DND-41 (cell line): ENCODE results near the gene LPAR3.

ENCODE experiments used
- ATAC-seq: fragments of 200-7000 bp; cut with Tn5 transposase; 3 replicates; pipeline ENCODE4 v1.9.1; 2021; ENCODE audit warnings: low read depth; ENCODE audit not compliant: insufficient read depth
- DNase-seq: peaks from one replicate; pipeline ENCODE4 v3.0.0-alpha.2; 2020
- H2AFZ ChIP-seq: 2 replicates; pipeline ENCODE4 v1.6.0; 2012; ENCODE audit warnings: low read depth, low read length
- H3K27ac ChIP-seq: 2 replicates; pipeline ENCODE4 v1.5.1; 2012; ENCODE audit warnings: low read length, inconsistent platforms
- H3K27me3 ChIP-seq: fragments of 200-600 bp; sonication (generic); 2 replicates; pipeline ENCODE4 v1.6.0; 2012; ENCODE audit warnings: low read length, mild to moderate bottlenecking, inconsistent platforms; ENCODE audit not compliant: insufficient read depth, poor library complexity
- H3K36me3 ChIP-seq: 2 replicates; pipeline ENCODE4 v1.5.1; 2012; ENCODE audit warnings: low read length, inconsistent platforms; ENCODE audit not compliant: insufficient read depth
- H3K4me1 ChIP-seq: 2 replicates; pipeline ENCODE4 v1.5.1; 2012; ENCODE audit warnings: mild to moderate bottlenecking, low read length; ENCODE audit not compliant: insufficient read depth
- H3K4me2 ChIP-seq: 2 replicates; pipeline ENCODE4 v1.6.0; 2012; ENCODE audit warnings: mild to moderate bottlenecking, moderate library complexity, low read length, inconsistent platforms; ENCODE audit not compliant: insufficient read depth
- H3K4me3 ChIP-seq, 2 experiments: fragments of 200-600 bp in 1 of 2; shearing (Covaris generic) in 1 of 2; 2 replicates each; pipeline ENCODE4 v1.5.1; 2012 to 2016; ENCODE audit warnings: inconsistent platforms in 2 of 2, low read length in 2 of 2, mild to moderate bottlenecking in 2 of 2, low read depth in 1 of 2, moderate library complexity in 1 of 2
- H3K79me2 ChIP-seq: 2 replicates; pipeline ENCODE4 v1.6.0; 2012; ENCODE audit warnings: low read length, inconsistent platforms; ENCODE audit not compliant: insufficient read depth
- H3K9ac ChIP-seq: 2 replicates; pipeline ENCODE4 v1.6.0; 2012; ENCODE audit warnings: low read depth, mild to moderate bottlenecking, inconsistent platforms, low read length, moderate library complexity
- H3K9me3 ChIP-seq: 2 replicates; pipeline ENCODE4 v1.5.1; 2012; ENCODE audit warnings: low read length, moderate library complexity, mild to moderate bottlenecking, inconsistent platforms; ENCODE audit not compliant: insufficient read depth, severe bottlenecking
- H4K20me1 ChIP-seq: 2 replicates; pipeline ENCODE4 v1.6.0; 2012; ENCODE audit warnings: low read length; ENCODE audit not compliant: insufficient read depth
- CTCF ChIP-seq: IDR thresholded peaks from 2 replicates; pipeline ENCODE4 v1.5.1; 2012; ENCODE audit warnings: borderline replicate concordance, low read length, moderate library complexity, mild to moderate bottlenecking; ENCODE audit not compliant: poor library complexity, severe bottlenecking; ENCODE audit errors: extremely low read depth
- EZH2 ChIP-seq: IDR thresholded peaks from 3 replicates; pipeline ENCODE4 v1.6.1; 2012; ENCODE audit warnings: borderline replicate concordance, low read depth, mild to moderate bottlenecking, moderate library complexity, low read length, inconsistent platforms; ENCODE audit not compliant: severe bottlenecking

Gene LPAR3

GRCh38 chr1:84847253-84848250, 45.5 kb downstream of the LPAR3 start:
- Histone ChIP-seq H3K4me2 (no peak overlapping the region), H2AFZ (no peak overlapping the region), H3K79me2 (no peaks in the 10 kb centered on the region), H3K4me1 (no peaks in the 10 kb centered on the region), H3K27me3 (peaks cover 6% of the 10 kb centered on the region), H3K9me3 (no peaks in the 10 kb centered on the region), H3K27ac (no peak overlapping the region), H3K36me3 (no peaks in the 10 kb centered on the region), H3K9ac (no peak overlapping the region), H3K4me3 (no peak overlapping the region), H4K20me1 (no peaks in the 10 kb centered on the region)
- TF ChIP-seq EZH2 = no peak
- TF ChIP-seq CTCF = no peak
- peak; percentile 13 for DNase-seq
- ATAC-seq = peak; percentile 47; the same call in 1 of the 3 replicates

- no peak overlapping the region for H3K4me2 ChIP-seq
- DNase-seq = no peak
- H3K4me3 ChIP-seq = no peak overlapping the region
- H3K9ac ChIP-seq = no peak overlapping the region
- no peak overlapping the region for H2AFZ ChIP-seq
- peaks cover 6% of the 10 kb centered on the region for H3K27me3 ChIP-seq
- no peak overlapping the region for H3K27ac ChIP-seq
- no peak for ATAC-seq
- H4K20me1 ChIP-seq = no peaks in the 10 kb centered on the region
- H3K36me3 ChIP-seq = no peaks in the 10 kb centered on the region
- TF ChIP-seq EZH2 = no peak
- no peak for TF ChIP-seq CTCF
- H3K4me1 ChIP-seq = no peaks in the 10 kb centered on the region
- no peaks in the 10 kb centered on the region for H3K9me3 ChIP-seq
- no peaks in the 10 kb centered on the region for H3K79me2 ChIP-seq
Observed at GRCh38 chr1:84846387-84846786, 46.6 kb downstream of the LPAR3 start.

- Histone ChIP-seq H3K9me3 (no peaks in the 10 kb centered on the region), H3K9ac (no peak overlapping the region), H3K36me3 (no peaks in the 10 kb centered on the region), H3K27ac (no peak overlapping the region), H2AFZ (no peak overlapping the region), H3K4me2 (no peak overlapping the region), H3K79me2 (no peaks in the 10 kb centered on the region), H3K4me1 (no peaks in the 10 kb centered on the region), H3K4me3 (no peak overlapping the region), H3K27me3 (peaks cover 6% of the 10 kb centered on the region), H4K20me1 (no peaks in the 10 kb centered on the region)
- TF ChIP-seq EZH2 (no peak), CTCF (no peak)
- DNase-seq (no peak), ATAC-seq (no peak)
Observed at GRCh38 chr1:84845357-84845756, 47.6 kb downstream of the LPAR3 start.
